HG03558 (cell line): ENCODE data around the gene NR2C2AP.
"Not testable (repeated sequence)": the region's sequence is repeated elsewhere in the genome, so short reads cannot be mapped to it uniquely, and the experiment has no call there.

Experiments used
- ATAC-seq: cut with Tn5 transposase; IDR thresholded peaks from one replicate; pipeline ENCODE4 v1.9.1; 2021; ENCODE audit warnings: moderate number of reproducible peaks; ENCODE audit not compliant: unreplicated experiment; ENCODE audit errors: extremely low read depth

The NR2C2AP gene

GRCh38 chr19:19191768-19192077 lies 11.5 kb downstream of the NR2C2AP start:
- no peak for ATAC-seq

- ATAC-seq: no peak
These were observed 16.5 kb downstream of the NR2C2AP start for GRCh38 chr19:19186742-19187141.

- no peak for ATAC-seq
These were observed 17.1 kb downstream of the NR2C2AP start for GRCh38 chr19:19185853-19186740.

- no peak for ATAC-seq
These were observed 21.7 kb downstream of the NR2C2AP start for GRCh38 chr19:19181488-19181998.

- no peak for ATAC-seq
These were observed 23.4 kb downstream of the NR2C2AP start for GRCh38 chr19:19179548-19180441.

GRCh38 chr19:19176950-19177349 lies 26.3 kb downstream of the NR2C2AP start:
- ATAC-seq: no peak

- not testable (repeated sequence) for ATAC-seq
These were observed 30.0 kb downstream of the NR2C2AP start for GRCh38 chr19:19173243-19173642.

GRCh38 chr19:19171821-19172532 lies 31.2 kb downstream of the NR2C2AP start:
- ATAC-seq: no peak

GRCh38 chr19:19170873-19171672 lies 32.1 kb downstream of the NR2C2AP start:
- ATAC-seq: no peak

- ATAC-seq: no peak
These were observed 33.0 kb downstream of the NR2C2AP start, which contains the start of gene MEF2B for GRCh38 chr19:19170053-19170872. Gene MEF2B, minus strand, starts transcription at chr19:19170263. Its CDS starts 19,528 bp downstream, at chr19:19150735.

- ATAC-seq: no peak
These were observed 33.8 kb downstream of the NR2C2AP start for GRCh38 chr19:19169236-19170052.

GRCh38 chr19:19167612-19168011 lies 35.6 kb downstream of the NR2C2AP start:
- no peak for ATAC-seq

GRCh38 chr19:19165396-19165795 lies 37.8 kb downstream of the NR2C2AP start:
- ATAC-seq: no peak

GRCh38 chr19:19162495-19162894 lies 40.7 kb downstream of the NR2C2AP start:
- no peak for ATAC-seq

GRCh38 chr19:19160461-19161035 lies 42.7 kb downstream of the NR2C2AP start:
- no peak for ATAC-seq

- ATAC-seq: no peak
These were observed 43.7 kb downstream of the NR2C2AP start for GRCh38 chr19:19159534-19159933.

- ATAC-seq: no peak
These were observed 45.4 kb downstream of the NR2C2AP start for GRCh38 chr19:19157808-19158207.
